Neural cell (in vitro differentiated cells): ENCODE data around the gene ANO9. TPM values are rescaled to one million over a fixed set of nuclear protein-coding genes. Genes with fewer than 3 reads are reported as not detected.

Experiments
- H2AFZ ChIP-seq: fragments of 200-600, 300-800 bp; sonication (generic), shearing (Covaris generic); 2 replicates; pipeline ENCODE4 v1.6.0; 2014; ENCODE audit warnings: low read depth, mild to moderate bottlenecking, antibody characterized with exemption, low read length, moderate library complexity
- H3F3A ChIP-seq: fragments of 200-600 bp; shearing (Covaris generic); 2 replicates; pipeline ENCODE4 v1.6.1; 2016; ENCODE audit warnings: mild to moderate bottlenecking, moderate library complexity, mixed read lengths, antibody characterized with exemption, low read length; ENCODE audit not compliant: insufficient read depth, poor library complexity, severe bottlenecking
- H3K27ac ChIP-seq: fragments of 200-600, 300-800 bp; sonication (generic), shearing (Covaris generic); 2 replicates; pipeline ENCODE4 v1.5.1; 2014; ENCODE audit warnings: mild to moderate bottlenecking, low read length, moderate library complexity
- H3K27me3 ChIP-seq: fragments of 300-800, 200-600 bp; sonication (generic), shearing (Covaris generic); 2 replicates; pipeline ENCODE4 v1.6.0; 2014; ENCODE audit warnings: mild to moderate bottlenecking, low read depth, low read length, moderate library complexity; ENCODE audit not compliant: insufficient read depth
- H3K36me3 ChIP-seq: fragments of 300-800, 200-600 bp; sonication (generic), shearing (Covaris generic); 2 replicates; pipeline ENCODE4 v1.5.1; 2014; ENCODE audit warnings: mild to moderate bottlenecking, antibody characterized with exemption, low read length, moderate library complexity; ENCODE audit not compliant: insufficient read depth
- H3K4me2 ChIP-seq: fragments of 300-800, 200-600 bp; sonication (generic), shearing (Covaris generic); 2 replicates; pipeline ENCODE4 v1.6.0; 2014; ENCODE audit warnings: mild to moderate bottlenecking, low read length
- H3K4me3 ChIP-seq: fragments of 300-800, 200-600 bp; sonication (generic), shearing (Covaris generic); 2 replicates; pipeline ENCODE4 v1.5.1; 2014; ENCODE audit warnings: mild to moderate bottlenecking, low read length, moderate library complexity
- H3K79me2 ChIP-seq: fragments of 200-600 bp; shearing (Covaris generic); replicated peaks from 2 replicates; pipeline ENCODE4 v1.6.0; 2014; ENCODE audit warnings: mild to moderate bottlenecking, low read length, moderate library complexity; ENCODE audit not compliant: insufficient read depth
- H3K9ac ChIP-seq: fragments of 300-800, 200-600 bp; sonication (generic), shearing (Covaris generic); 2 replicates; pipeline ENCODE4 v1.6.1; 2016; ENCODE audit warnings: mild to moderate bottlenecking, low read length, mixed read lengths
- H3K9me2 ChIP-seq: fragments of 200-600 bp; shearing (Covaris generic); 2 replicates; pipeline ENCODE4 v1.6.1; 2016; ENCODE audit warnings: mild to moderate bottlenecking, low read length, mixed read lengths; ENCODE audit not compliant: insufficient read depth
- H3K9me3 ChIP-seq: fragments of 200-600, 300-800 bp; sonication (generic), shearing (Covaris generic); 2 replicates; pipeline ENCODE4 v1.6.1; 2016; ENCODE audit warnings: mild to moderate bottlenecking, mixed run types, low read length, moderate library complexity, mixed read lengths
- H4K20me1 ChIP-seq: fragments of 200-600 bp; shearing (Covaris generic); 2 replicates; pipeline ENCODE4 v1.6.1; 2016; ENCODE audit warnings: mild to moderate bottlenecking, mixed run types; ENCODE audit not compliant: insufficient read depth
- CTCF ChIP-seq: fragments of 450-650 bp; IDR thresholded peaks from 2 replicates; pipeline ENCODE4 v1.5.1; 2014; ENCODE audit warnings: antibody characterized with exemption, mild to moderate bottlenecking, moderate library complexity; ENCODE audit not compliant: poor library complexity, severe bottlenecking
- EP300 ChIP-seq: fragments of 450-650 bp; conservative IDR thresholded peaks from 2 replicates; pipeline ENCODE4 v1.6.1; 2014; ENCODE audit warnings: antibody characterized with exemption, mild to moderate bottlenecking, moderate library complexity; ENCODE audit not compliant: poor library complexity, severe bottlenecking
- EZH2 ChIP-seq: fragments of 200-600, 300-800 bp; shearing (Covaris generic), sonication (generic); IDR thresholded peaks from 2 replicates; pipeline ENCODE4 v1.6.1; 2014; ENCODE audit warnings: antibody characterized with exemption, low read length, borderline replicate concordance, mild to moderate bottlenecking; ENCODE audit not compliant: insufficient read depth, poor library complexity, severe bottlenecking
- MXI1 ChIP-seq: fragments of 450-650 bp; conservative IDR thresholded peaks from 2 replicates; pipeline ENCODE4 v1.6.1; 2014; ENCODE audit warnings: antibody characterized with exemption, mild to moderate bottlenecking; ENCODE audit not compliant: poor library complexity, severe bottlenecking
- POLR2AphosphoS5 ChIP-seq: IDR thresholded peaks from 2 replicates; pipeline ENCODE4 v1.6.1; 2012
- RAD21 ChIP-seq: fragments of 450-650 bp; conservative IDR thresholded peaks from 2 replicates; pipeline ENCODE4 v1.6.1; 2014; ENCODE audit warnings: antibody characterized with exemption, mild to moderate bottlenecking, moderate library complexity
- SMC3 ChIP-seq: fragments of 450-650 bp; conservative IDR thresholded peaks from 2 replicates; pipeline ENCODE4 v1.6.1; 2014; ENCODE audit warnings: antibody characterized with exemption, mild to moderate bottlenecking, moderate library complexity; ENCODE audit not compliant: poor library complexity
- TAF1 ChIP-seq: IDR thresholded peaks from 2 replicates; pipeline ENCODE4 v1.6.1; 2012; ENCODE audit warnings: low read depth
- polyA plus RNA-seq: library from polyadenylated mRNA; depleted of rRNA; stranded (reverse); fragments of >200 nt; gene quantifications from 2 replicates; pipeline ENCODE4 v1.2.3, GENCODE V29; 2014
- TF ChIP-seq, protein P1 (sequence below): IDR thresholded peaks from 2 replicates; pipeline ENCODE4 v1.6.1; 2012; ENCODE audit warnings: borderline replicate concordance

The ANO9 gene
- polyA plus RNA-seq, 1 donor from 2014 or later: not detected

DNA sequence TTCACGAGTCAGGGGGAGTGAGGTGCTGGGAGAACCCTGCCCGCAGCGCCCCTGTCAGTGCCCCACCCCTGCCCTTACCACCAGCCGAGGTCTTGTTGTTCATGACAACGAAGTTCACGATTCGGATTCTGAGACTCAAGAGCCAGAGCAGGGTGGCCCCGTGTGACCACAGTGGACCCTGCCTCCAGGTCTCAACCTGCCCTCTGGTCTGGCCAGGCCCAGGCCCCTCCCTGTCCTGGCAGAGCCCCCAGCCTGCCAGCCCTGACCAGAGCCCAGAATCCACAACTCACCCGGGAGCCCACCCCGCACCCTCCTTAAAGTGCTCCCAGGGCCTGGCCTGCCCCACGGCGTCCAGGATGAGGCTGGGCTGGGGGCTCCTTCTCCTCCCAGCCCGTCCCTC is 9.9 kb downstream of the ANO9 start:
- Histone ChIP-seq H3K9me3 (no peaks in the 10 kb centered on the region), H3K27me3 (no peaks in the 10 kb centered on the region), H4K20me1 (no peaks in the 10 kb centered on the region), H3K27ac (no peak overlapping the region), H2AFZ (no peak overlapping the region), H3K4me3 (no peak overlapping the region), H3F3A (no peaks in the 10 kb centered on the region), H3K36me3 (no peaks in the 10 kb centered on the region), H3K4me2 (no peak overlapping the region), H3K79me2 (no peaks in the 10 kb centered on the region), H3K9me2 (no peaks in the 10 kb centered on the region), H3K9ac (no peak overlapping the region)
- TF ChIP-seq SMC3 (no peak), RAD21 (no peak), TAF1 (no peak), POLR2AphosphoS5 (no peak), EZH2 (no peak), CTCF (no peak), MXI1 (no peak), EP300 (no peak)
- TF ChIP-seq, protein P1, sequence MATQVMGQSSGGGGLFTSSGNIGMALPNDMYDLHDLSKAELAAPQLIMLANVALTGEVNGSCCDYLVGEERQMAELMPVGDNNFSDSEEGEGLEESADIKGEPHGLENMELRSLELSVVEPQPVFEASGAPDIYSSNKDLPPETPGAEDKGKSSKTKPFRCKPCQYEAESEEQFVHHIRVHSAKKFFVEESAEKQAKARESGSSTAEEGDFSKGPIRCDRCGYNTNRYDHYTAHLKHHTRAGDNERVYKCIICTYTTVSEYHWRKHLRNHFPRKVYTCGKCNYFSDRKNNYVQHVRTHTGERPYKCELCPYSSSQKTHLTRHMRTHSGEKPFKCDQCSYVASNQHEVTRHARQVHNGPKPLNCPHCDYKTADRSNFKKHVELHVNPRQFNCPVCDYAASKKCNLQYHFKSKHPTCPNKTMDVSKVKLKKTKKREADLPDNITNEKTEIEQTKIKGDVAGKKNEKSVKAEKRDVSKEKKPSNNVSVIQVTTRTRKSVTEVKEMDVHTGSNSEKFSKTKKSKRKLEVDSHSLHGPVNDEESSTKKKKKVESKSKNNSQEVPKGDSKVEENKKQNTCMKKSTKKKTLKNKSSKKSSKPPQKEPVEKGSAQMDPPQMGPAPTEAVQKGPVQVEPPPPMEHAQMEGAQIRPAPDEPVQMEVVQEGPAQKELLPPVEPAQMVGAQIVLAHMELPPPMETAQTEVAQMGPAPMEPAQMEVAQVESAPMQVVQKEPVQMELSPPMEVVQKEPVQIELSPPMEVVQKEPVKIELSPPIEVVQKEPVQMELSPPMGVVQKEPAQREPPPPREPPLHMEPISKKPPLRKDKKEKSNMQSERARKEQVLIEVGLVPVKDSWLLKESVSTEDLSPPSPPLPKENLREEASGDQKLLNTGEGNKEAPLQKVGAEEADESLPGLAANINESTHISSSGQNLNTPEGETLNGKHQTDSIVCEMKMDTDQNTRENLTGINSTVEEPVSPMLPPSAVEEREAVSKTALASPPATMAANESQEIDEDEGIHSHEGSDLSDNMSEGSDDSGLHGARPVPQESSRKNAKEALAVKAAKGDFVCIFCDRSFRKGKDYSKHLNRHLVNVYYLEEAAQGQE: no peak

DNA sequence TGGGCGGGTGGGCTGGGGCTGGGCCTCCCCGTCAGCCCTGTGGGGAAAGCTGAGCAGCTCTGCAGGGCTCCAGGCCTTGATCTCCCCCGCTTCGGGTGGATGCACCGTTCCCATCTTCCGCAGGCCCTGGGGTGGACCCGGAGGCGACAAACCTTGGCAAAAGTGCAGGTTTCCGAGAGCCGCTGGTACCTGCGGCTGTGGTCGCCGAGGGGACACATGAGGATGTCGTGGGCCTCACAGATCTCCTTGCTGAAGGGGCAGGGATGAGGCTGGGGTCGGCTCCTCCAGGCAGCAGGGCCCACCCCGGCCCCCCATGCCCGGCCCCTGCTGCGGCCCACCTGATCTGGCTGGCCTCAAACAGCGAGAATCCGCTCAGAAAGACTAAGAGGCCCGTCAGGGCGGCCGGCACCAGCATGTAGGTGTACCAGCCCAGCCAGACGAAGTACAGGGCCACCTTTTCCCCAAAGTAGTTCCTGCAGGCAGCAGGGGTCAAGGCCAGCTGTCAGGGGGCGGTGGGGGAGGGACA is 11.8 kb downstream of the ANO9 start:
- Histone ChIP-seq H3K36me3 (no peaks in the 10 kb centered on the region), H3F3A (no peaks in the 10 kb centered on the region), H2AFZ (no peak overlapping the region), H3K9me3 (no peaks in the 10 kb centered on the region), H3K9ac (no peak overlapping the region), H3K4me2 (no peak overlapping the region), H3K79me2 (no peaks in the 10 kb centered on the region), H3K27ac (no peak overlapping the region), H3K27me3 (no peaks in the 10 kb centered on the region), H3K9me2 (no peaks in the 10 kb centered on the region), H3K4me3 (no peak overlapping the region), H4K20me1 (no peaks in the 10 kb centered on the region)
- TF ChIP-seq EP300 (no peak), POLR2AphosphoS5 (no peak), EZH2 (no peak), RAD21 (no peak), CTCF (no peak), TAF1 (no peak), MXI1 (no peak)
- TF ChIP-seq, protein P1: no peak
